ENCODE measurements around the gene KRT34. TPM values are rescaled to one million over a fixed set of nuclear protein-coding genes. Genes with fewer than 3 reads are reported as not detected.

Gene KRT34
- total RNA-seq, 2 experiments from 2014 or later = not detected

GRCh38 chr17:41417127-41417526 is 35.0 kb upstream of the KRT34 start:
- intact Hi-C loops (cut with micrococcal nuclease; ENCODE audit: unreplicated experiment) = no loop called here
- no peak for DNase-seq (ENCODE audit: low spot score)
- no TSS peak for BruUV-seq (replicated peaks)
- H3K4me2 ChIP-seq (ENCODE audit: low read length) = no peak overlapping the region
- H2AFZ ChIP-seq (ENCODE audit: low read length) = no peak overlapping the region
- H4K20me1 ChIP-seq (ENCODE audit: insufficient read depth, low read length) = no peaks in the 10 kb centered on the region
- no peaks in the 10 kb centered on the region for H3K36me3 ChIP-seq (ENCODE audit: insufficient read depth, low read length)
- H3K79me2 ChIP-seq (ENCODE audit: insufficient read depth, low read depth, low read length) = no peaks in the 10 kb centered on the region
- no peaks in the 10 kb centered on the region for H3K4me1 ChIP-seq (ENCODE audit: insufficient read depth, low read length, poor library complexity, severe bottlenecking)
- H3K27ac ChIP-seq (ENCODE audit: low read depth, low read length, poor library complexity, severe bottlenecking) = no peak overlapping the region
- no peak overlapping the region for H3K4me3 ChIP-seq (ENCODE audit: low read depth, low read length, poor library complexity, severe bottlenecking)
- CTCF ChIA-PET (ENCODE audit: unreplicated experiment) = no interaction called here
- TF ChIP-seq CTCF (conservative IDR thresholded peaks at IDR 0.05; ENCODE audit: low read length) = no peak
- no peak for TF ChIP-seq EZH2phosphoT487 (IDR thresholded peaks at IDR 0.05; ENCODE audit: borderline replicate concordance, low read depth, low read length)
- POLR2A ChIA-PET = no interaction called here
- no peaks in the 10 kb centered on the region for H3K9me2 ChIP-seq (ENCODE audit: insufficient read depth, low read length)
- no peaks in the 10 kb centered on the region for H3K9me3 ChIP-seq (ENCODE audit: low read length)

GRCh38 chr17:41416479-41416878 is 34.4 kb upstream of the KRT34 start:
- Histone ChIP-seq H3K36me3 (ENCODE audit: insufficient read depth, low read length) (no peaks in the 10 kb centered on the region), H3K9me3 (ENCODE audit: low read length) (no peaks in the 10 kb centered on the region), H3K4me1 (ENCODE audit: insufficient read depth, low read length, poor library complexity, severe bottlenecking) (no peaks in the 10 kb centered on the region), H4K20me1 (ENCODE audit: insufficient read depth, low read length) (no peaks in the 10 kb centered on the region), H3K27ac (ENCODE audit: low read depth, low read length, poor library complexity, severe bottlenecking) (no peak overlapping the region), H3K79me2 (ENCODE audit: insufficient read depth, low read depth, low read length) (no peaks in the 10 kb centered on the region), H3K9me2 (ENCODE audit: insufficient read depth, low read length) (no peaks in the 10 kb centered on the region), H3K4me3 (ENCODE audit: low read depth, low read length, poor library complexity, severe bottlenecking) (no peak overlapping the region), H3K4me2 (ENCODE audit: low read length) (no peak overlapping the region), H2AFZ (ENCODE audit: low read length) (no peak overlapping the region)
- ChIA-PET CTCF (ENCODE audit: unreplicated experiment) (no interaction called here), POLR2A (no interaction called here)
- BruUV-seq (replicated peaks) = no TSS peak
- intact Hi-C loops (cut with micrococcal nuclease; ENCODE audit: unreplicated experiment) = no loop called here
- TF ChIP-seq CTCF (conservative IDR thresholded peaks at IDR 0.05; ENCODE audit: low read length) (no peak), EZH2phosphoT487 (IDR thresholded peaks at IDR 0.05; ENCODE audit: borderline replicate concordance, low read depth, low read length) (no peak)
- no peak for DNase-seq (ENCODE audit: low spot score)

- intact Hi-C loops (cut with micrococcal nuclease; ENCODE audit: unreplicated experiment) = no loop called here
- H3K9me3 ChIP-seq (ENCODE audit: low read length) = no peaks in the 10 kb centered on the region
Observed at GRCh38 chr17:41415833-41416335, 33.8 kb upstream of the KRT34 start.

More at GRCh38 chr17:41415833-41416335, 33.8 kb upstream of the KRT34 start:
- no peak for DNase-seq (ENCODE audit: low spot score)
- TF ChIP-seq EZH2phosphoT487 (IDR thresholded peaks at IDR 0.05; ENCODE audit: borderline replicate concordance, low read depth, low read length) = no peak
- no peak for TF ChIP-seq CTCF (conservative IDR thresholded peaks at IDR 0.05; ENCODE audit: low read length)
- Histone ChIP-seq H3K4me2 (ENCODE audit: low read length) (no peak overlapping the region), H3K27ac (ENCODE audit: low read depth, low read length, poor library complexity, severe bottlenecking) (no peak overlapping the region), H2AFZ (ENCODE audit: low read length) (no peak overlapping the region), H3K9me2 (ENCODE audit: insufficient read depth, low read length) (no peaks in the 10 kb centered on the region), H3K4me1 (ENCODE audit: insufficient read depth, low read length, poor library complexity, severe bottlenecking) (no peaks in the 10 kb centered on the region), H3K4me3 (ENCODE audit: low read depth, low read length, poor library complexity, severe bottlenecking) (no peak overlapping the region), H3K36me3 (ENCODE audit: insufficient read depth, low read length) (no peaks in the 10 kb centered on the region), H4K20me1 (ENCODE audit: insufficient read depth, low read length) (no peaks in the 10 kb centered on the region), H3K79me2 (ENCODE audit: insufficient read depth, low read depth, low read length) (no peaks in the 10 kb centered on the region)
- ChIA-PET CTCF (ENCODE audit: unreplicated experiment) (no interaction called here), POLR2A (no interaction called here)
- BruUV-seq (replicated peaks) = no TSS peak

Data from OCI-LY7 (cell line).